BLaER1 treated with 17β-estradiol and CSF1 and Interleukin-3, amounts not matched to agents 10 nM and 100 nM (cell line): Measurements from ENCODE around the gene SLC30A7.
A peak's percentile ranks its signal among the peaks of the same experiment; 100 is the strongest.
"Not testable (repeated sequence)": the region's sequence is repeated elsewhere in the genome, so short reads cannot be mapped to it uniquely, and the experiment has no call there.

Experiments
- H3K27ac ChIP-seq, 11 experiments: shearing (Covaris generic); formaldehyde crosslinking; 2 replicates each; pipeline ENCODE4 v1.8.1; 2022
- H3K27me3 ChIP-seq, 11 experiments: shearing (Covaris generic); formaldehyde crosslinking; 2 replicates each; pipeline ENCODE4 v1.8.1; 2022
- H3K36me3 ChIP-seq, 11 experiments: shearing (Covaris generic); formaldehyde crosslinking; 2 replicates each; pipeline ENCODE4 v1.8.1; 2022
- H3K4me1 ChIP-seq, 10 experiments: shearing (Covaris generic); formaldehyde crosslinking; 2 replicates each; pipeline ENCODE4 v1.8.1; 2022
- H3K4me2 ChIP-seq, 11 experiments: shearing (Covaris generic); formaldehyde crosslinking; 2 replicates each; pipeline ENCODE4 v1.8.1; 2022
- H3K4me3 ChIP-seq, 10 experiments: shearing (Covaris generic); formaldehyde crosslinking; 2 replicates each; pipeline ENCODE4 v1.8.1; 2022
- H3K9ac ChIP-seq, 11 experiments: shearing (Covaris generic); formaldehyde crosslinking; 2 replicates each; pipeline ENCODE4 v1.8.1; 2022
- H3K9me3 ChIP-seq, 11 experiments: shearing (Covaris generic); formaldehyde crosslinking; replicated peaks in 1 of 11; 2 replicates each; pipeline ENCODE4 v1.8.1; 2022
- H4K20me1 ChIP-seq, 11 experiments: shearing (Covaris generic); formaldehyde crosslinking; 2 replicates each; pipeline ENCODE4 v1.8.1; 2022
- Cebpa-rat ChIP-seq, 11 experiments: shearing (Covaris generic); IDR thresholded peaks; 2 replicates each; pipeline ENCODE4 v1.8.1; 2022

SLC30A7 gene

DNA sequence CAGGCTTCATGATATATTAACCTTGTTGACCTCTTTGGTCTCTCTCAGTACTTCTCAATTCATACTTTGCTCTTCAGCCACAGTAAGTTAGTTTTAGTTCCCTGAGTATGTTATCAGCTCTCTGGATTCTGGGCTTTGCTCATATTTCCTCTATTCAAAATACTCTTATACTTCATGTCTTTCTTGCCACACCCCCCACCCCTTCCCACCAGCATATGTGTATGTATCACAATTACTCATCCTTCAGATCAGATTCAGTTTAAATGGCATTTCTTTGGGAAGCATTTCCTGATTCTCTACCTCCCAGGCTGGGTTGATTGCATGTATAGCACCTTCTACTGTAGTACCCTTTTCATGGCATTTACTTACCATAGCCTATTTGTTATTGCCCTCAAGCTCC lies 28.3 kb downstream of the SLC30A7 start:
- Histone ChIP-seq H3K27ac (no peak overlapping the region), H4K20me1 (peaks cover 0 to 7% (median 0%) of the 10 kb centered on the region in 11 experiments; a peak in 5 of 22 replicates), H3K9me3 (no peaks in the 10 kb centered on the region), H3K4me3 (no peak overlapping the region), H3K4me2 (no peak overlapping the region), H3K27me3 (no peaks in the 10 kb centered on the region), H3K9ac (no peak overlapping the region), H3K36me3 (peaks cover 44 to 85% (median 61%) of the 10 kb centered on the region in 11 experiments), H3K4me1 (peaks cover 0 to 10% (median 0%) of the 10 kb centered on the region in 10 experiments; a peak in 4 of 20 replicates)
- no peak for TF ChIP-seq Cebpa-rat (IDR thresholded peaks at IDR 0.05)

DNA sequence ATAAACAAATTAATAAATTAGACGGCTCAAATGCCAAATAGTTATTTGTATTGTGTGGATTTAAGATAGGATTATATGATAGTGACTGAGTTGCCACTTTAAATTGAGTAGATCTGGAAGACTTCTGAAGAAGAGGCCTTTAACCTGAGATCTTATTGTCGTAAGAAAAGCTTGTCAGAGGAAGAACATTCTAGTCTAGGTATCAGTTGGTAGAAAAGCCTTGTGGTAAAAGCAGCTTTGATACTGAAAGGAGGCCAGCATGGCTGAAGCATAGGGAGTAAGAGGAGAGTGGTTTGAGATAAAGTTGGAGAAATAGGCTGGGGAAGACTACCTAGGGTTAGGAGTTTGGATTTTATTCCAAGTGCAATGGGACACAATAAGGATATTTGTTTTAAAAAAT lies 29.1 kb downstream of the SLC30A7 start:
- no peak for TF ChIP-seq Cebpa-rat (IDR thresholded peaks at IDR 0.05)

DNA sequence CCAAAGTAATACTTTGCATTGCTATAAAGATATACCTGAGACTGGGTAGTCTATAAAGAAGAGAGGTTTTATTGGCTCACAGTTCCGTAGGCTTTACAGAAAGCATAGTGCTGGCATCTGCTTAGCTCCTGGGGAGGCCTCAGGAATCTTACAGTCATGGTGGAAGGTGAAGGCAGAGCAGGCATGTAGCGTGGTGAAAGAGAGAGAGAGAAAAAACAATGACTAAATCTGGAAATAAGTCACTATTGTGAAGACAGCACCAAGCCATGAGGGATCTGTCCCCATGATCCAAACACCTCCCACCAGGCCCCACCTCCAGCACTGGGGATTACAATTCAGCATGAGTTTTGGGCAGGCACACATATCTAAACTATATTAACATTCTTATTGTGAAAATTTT lies 30.4 kb downstream of the SLC30A7 start:
- peaks cover 42 to 93% (median 64%) of the 10 kb centered on the region in 11 experiments for H3K36me3 ChIP-seq
- H3K4me2 ChIP-seq: no peak overlapping the region
- no peak overlapping the region for H3K27ac ChIP-seq
- H3K4me1 ChIP-seq: peaks cover 0 to 11% (median 7%) of the 10 kb centered on the region in 10 experiments; a peak in 8 of 20 replicates
- H3K27me3 ChIP-seq: no peaks in the 10 kb centered on the region
- TF ChIP-seq Cebpa-rat (IDR thresholded peaks at IDR 0.05): no peak
- H3K9me3 ChIP-seq: no peaks in the 10 kb centered on the region
- no peak overlapping the region for H3K9ac ChIP-seq
- H3K4me3 ChIP-seq: no peak overlapping the region
- peaks cover 0 to 7% (median 0%) of the 10 kb centered on the region in 11 experiments; a peak in 5 of 22 replicates for H4K20me1 ChIP-seq

More for the DNA sequence above, 29.1 kb downstream of the SLC30A7 start:
- H3K27me3 ChIP-seq: no peaks in the 10 kb centered on the region
- peaks cover 0 to 10% (median 6%) of the 10 kb centered on the region in 10 experiments; a peak in 6 of 20 replicates for H3K4me1 ChIP-seq
- no peaks in the 10 kb centered on the region for H3K9me3 ChIP-seq
- peaks cover 42 to 85% (median 60%) of the 10 kb centered on the region in 11 experiments for H3K36me3 ChIP-seq
- no peak overlapping the region for H3K4me2 ChIP-seq
- peaks cover 0 to 7% (median 0%) of the 10 kb centered on the region in 11 experiments; a peak in 5 of 22 replicates for H4K20me1 ChIP-seq
- no peak overlapping the region for H3K4me3 ChIP-seq
- H3K9ac ChIP-seq: no peak overlapping the region
- H3K27ac ChIP-seq: no peak overlapping the region

DNA sequence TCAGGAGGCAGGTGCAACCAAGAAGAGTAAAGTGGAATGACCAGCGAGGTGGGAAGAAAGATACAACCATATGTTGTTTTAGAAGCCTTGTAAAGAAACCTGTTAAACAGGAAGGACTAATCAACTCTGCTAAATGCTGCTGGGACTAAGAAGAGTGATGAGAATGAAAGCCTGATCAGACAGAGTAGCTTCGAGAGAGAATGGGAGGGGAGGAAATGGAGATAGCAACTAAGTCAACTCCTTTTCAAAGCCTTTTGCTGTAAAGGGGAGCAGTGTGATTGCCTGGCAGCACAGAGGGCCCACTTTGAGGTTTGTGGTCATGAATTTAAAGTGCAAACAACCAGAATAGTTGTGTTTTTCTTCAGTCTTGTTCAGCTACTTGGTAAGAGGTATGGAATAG lies 31.4 kb downstream of the SLC30A7 start:
- peaks cover 40 to 93% (median 65%) of the 10 kb centered on the region in 11 experiments for H3K36me3 ChIP-seq
- H3K9ac ChIP-seq: no peak overlapping the region
- no peak overlapping the region for H3K27ac ChIP-seq
- H3K27me3 ChIP-seq: no peaks in the 10 kb centered on the region
- H3K4me1 ChIP-seq: peaks cover 0 to 12% (median 7%) of the 10 kb centered on the region in 10 experiments; a peak in 8 of 20 replicates
- peak overlapping the region in 3 of 11 experiments; percentile 9 to 21 (median 12); a peak in 3 of 22 replicates for H3K4me2 ChIP-seq
- no peak for TF ChIP-seq Cebpa-rat (IDR thresholded peaks at IDR 0.05)
- H3K9me3 ChIP-seq: no peaks in the 10 kb centered on the region
- H4K20me1 ChIP-seq: peaks cover 0 to 7% (median 0%) of the 10 kb centered on the region in 11 experiments; a peak in 4 of 22 replicates
- no peak overlapping the region for H3K4me3 ChIP-seq

DNA sequence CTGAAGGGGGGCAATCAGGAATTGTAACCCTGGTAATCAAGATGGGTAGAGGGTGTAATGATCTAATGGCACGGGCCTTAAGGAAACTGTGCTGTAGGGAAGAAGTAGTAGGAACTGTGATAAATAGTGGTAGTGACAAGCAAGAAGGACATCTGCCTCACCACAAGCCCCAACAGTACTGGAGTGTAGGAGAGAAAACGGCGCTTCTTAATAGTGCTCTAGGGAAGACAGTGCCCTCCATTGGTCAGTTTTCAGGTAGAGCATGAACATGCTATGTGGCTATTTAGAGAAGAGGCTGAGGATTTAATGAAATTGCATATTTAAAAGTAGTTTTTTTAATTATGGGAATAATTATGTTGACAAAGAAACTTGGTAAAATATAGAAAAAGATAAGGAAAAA lies 32.2 kb downstream of the SLC30A7 start:
- Histone ChIP-seq H3K27ac (no peak overlapping the region), H3K4me3 (no peak overlapping the region), H3K4me2 (no peak overlapping the region), H3K27me3 (no peaks in the 10 kb centered on the region), H3K9ac (no peak overlapping the region), H3K36me3 (peaks cover 45 to 96% (median 70%) of the 10 kb centered on the region in 11 experiments), H3K9me3 (peaks cover 0 to 8% (median 4%) of the 10 kb centered on the region in 11 experiments; a peak in 12 of 22 replicates), H3K4me1 (peaks cover 0 to 12% (median 7%) of the 10 kb centered on the region in 10 experiments; a peak in 8 of 20 replicates), H4K20me1 (peaks cover 0 to 7% (median 0%) of the 10 kb centered on the region in 11 experiments; a peak in 4 of 22 replicates)
- TF ChIP-seq Cebpa-rat (IDR thresholded peaks at IDR 0.05): no peak

DNA sequence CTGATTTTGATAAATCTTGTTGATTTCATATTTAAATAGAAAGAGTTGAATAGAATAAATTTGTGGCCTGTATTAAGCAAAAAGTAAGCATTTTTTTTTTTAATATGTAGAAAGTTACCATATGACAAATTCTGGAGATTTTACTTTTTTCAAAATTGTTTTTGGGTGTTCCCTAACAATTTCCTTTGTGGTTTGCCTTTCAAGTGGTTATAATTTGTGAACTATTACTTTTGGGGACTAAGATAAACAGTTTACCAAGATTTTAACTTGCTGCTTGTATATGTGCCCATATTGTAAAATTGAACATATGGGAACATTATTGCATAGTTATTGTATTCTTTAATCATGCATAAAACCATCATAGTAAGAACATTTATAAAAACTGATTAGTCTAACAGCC lies 34.6 kb downstream of the SLC30A7 start:
- Histone ChIP-seq H3K9ac (no peak overlapping the region), H3K27me3 (no peaks in the 10 kb centered on the region), H3K4me2 (no peak overlapping the region), H4K20me1 (peaks cover 0 to 7% (median 0%) of the 10 kb centered on the region in 11 experiments; a peak in 3 of 22 replicates), H3K9me3 (peaks cover 0 to 16% (median 9%) of the 10 kb centered on the region in 11 experiments; a peak in 13 of 22 replicates), H3K4me3 (no peak overlapping the region), H3K4me1 (peaks cover 0 to 12% (median 7%) of the 10 kb centered on the region in 10 experiments; a peak in 8 of 20 replicates), H3K27ac (no peak overlapping the region), H3K36me3 (peaks cover 31 to 94% (median 67%) of the 10 kb centered on the region in 11 experiments)
- no peak for TF ChIP-seq Cebpa-rat (IDR thresholded peaks at IDR 0.05)

DNA sequence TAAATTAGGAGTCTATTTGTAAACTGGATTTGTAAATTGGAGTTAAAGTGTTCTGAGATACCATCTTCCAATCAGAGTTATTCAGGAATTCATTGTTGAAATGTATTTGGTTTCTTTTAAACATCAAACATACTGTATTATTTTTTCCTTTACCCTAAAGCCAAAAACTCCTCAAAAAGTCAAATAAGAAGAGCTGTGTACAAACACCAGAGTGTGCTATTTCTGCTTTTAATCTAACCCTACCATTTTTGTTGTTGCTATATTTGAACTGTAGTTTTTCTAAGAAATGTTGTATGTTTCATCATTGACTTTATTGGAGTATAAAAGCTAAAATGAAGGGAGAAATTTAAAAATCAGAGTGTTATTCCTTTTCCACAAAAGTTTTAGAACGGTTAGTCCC lies 35.8 kb downstream of the SLC30A7 start:
- Histone ChIP-seq H3K4me2 (no peak overlapping the region), H3K36me3 (peaks cover 33 to 94% (median 67%) of the 10 kb centered on the region in 11 experiments), H3K9me3 (peaks cover 0 to 20% (median 10%) of the 10 kb centered on the region in 11 experiments; a peak in 14 of 22 replicates), H3K27me3 (no peaks in the 10 kb centered on the region), H3K9ac (no peak overlapping the region), H3K4me1 (peaks cover 0 to 12% (median 6%) of the 10 kb centered on the region in 10 experiments; a peak in 8 of 20 replicates), H4K20me1 (peaks cover 0 to 7% (median 0%) of the 10 kb centered on the region in 11 experiments; a peak in 3 of 22 replicates), H3K27ac (no peak overlapping the region), H3K4me3 (no peak overlapping the region)
- TF ChIP-seq Cebpa-rat (IDR thresholded peaks at IDR 0.05): no peak

DNA sequence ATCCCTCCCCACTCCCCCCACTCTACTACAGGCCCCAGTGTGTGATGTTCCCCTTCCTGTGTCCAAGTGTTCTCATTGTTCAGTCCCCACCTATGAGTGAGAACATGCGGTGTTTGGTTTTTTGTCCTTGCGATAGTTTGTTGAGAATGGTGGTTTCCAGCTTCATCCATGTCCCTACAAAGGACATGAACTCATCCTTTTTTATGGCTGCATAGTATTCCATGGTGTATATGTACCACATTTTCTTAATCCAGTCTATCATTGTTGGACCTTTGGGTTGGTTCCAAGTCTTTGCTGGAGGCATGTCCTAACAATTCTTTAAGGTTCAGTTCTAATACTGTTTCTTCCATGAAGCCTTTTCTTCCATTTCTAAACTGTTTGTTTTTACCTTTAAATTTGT lies 37.7 kb downstream of the SLC30A7 start:
- Histone ChIP-seq H3K36me3 (peaks cover 52 to 94% (median 73%) of the 10 kb centered on the region in 11 experiments), H3K4me1 (peaks cover 0 to 12% (median 0%) of the 10 kb centered on the region in 10 experiments; a peak in 4 of 20 replicates), H3K9me3 (peaks cover 0 to 34% (median 16%) of the 10 kb centered on the region in 11 experiments; a peak in 16 of 22 replicates)
- H4K20me1 ChIP-seq, H3K27me3 ChIP-seq, H3K9ac ChIP-seq, H3K27ac ChIP-seq, H3K4me3 ChIP-seq, H3K4me2 ChIP-seq: not testable (repeated sequence)

DNA sequence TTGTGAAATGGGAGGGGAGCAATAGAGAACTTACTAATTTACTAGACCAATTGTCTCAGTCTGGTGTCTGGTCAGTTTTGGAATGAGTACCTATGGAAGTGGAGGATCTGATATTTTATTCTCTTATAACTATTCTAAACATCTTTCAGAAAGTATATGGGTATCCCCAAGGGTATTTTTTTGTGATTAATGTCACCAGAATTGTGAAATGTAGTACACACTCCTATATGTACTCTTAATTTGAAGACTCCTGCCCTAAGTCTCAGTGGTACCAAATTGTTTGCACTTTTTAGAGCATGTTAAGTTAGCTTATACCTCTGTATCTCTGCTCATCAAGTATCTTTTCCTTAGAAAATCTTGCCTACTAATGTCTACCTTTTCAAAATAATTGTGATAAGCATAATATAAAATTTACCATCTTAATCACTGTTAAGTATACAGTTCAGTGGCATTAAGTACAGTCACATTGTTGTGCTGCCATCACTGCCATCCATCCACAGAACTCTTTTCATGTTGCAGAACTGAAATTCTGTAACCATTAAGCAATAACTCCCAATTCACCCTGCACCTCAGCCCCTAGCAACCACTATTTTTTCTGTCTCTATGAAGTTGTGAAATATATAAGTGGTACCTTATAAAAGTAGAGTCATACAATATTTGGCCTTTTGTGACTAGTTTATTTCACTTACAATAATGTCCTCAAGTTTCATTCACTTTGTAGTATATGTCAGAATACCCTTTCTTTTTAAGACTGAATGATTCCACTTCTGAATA lies 40.5 kb downstream of the SLC30A7 start:
- no peaks in the 10 kb centered on the region for H3K27me3 ChIP-seq
- H3K4me2 ChIP-seq: no peak overlapping the region
- H3K4me3 ChIP-seq: no peak overlapping the region
- H3K4me1 ChIP-seq: no peaks in the 10 kb centered on the region; a peak in 1 of 20 replicates
- H3K27ac ChIP-seq: no peak overlapping the region
- no peaks in the 10 kb centered on the region; a peak in 1 of 22 replicates for H4K20me1 ChIP-seq
- no peak for TF ChIP-seq Cebpa-rat (IDR thresholded peaks at IDR 0.05)
- no peak overlapping the region for H3K9ac ChIP-seq
- H3K36me3 ChIP-seq: peaks cover 69 to 98% (median 91%) of the 10 kb centered on the region in 11 experiments
- H3K9me3 ChIP-seq: peaks cover 0 to 34% (median 16%) of the 10 kb centered on the region in 11 experiments; a peak in 16 of 22 replicates
